NCI-H69 (cell line): ENCODE measurements around the gene SLC2A4.
A peak's percentile ranks its signal among the peaks of the same experiment; 100 is the strongest.
"Not testable (repeated sequence)": the region's sequence is repeated elsewhere in the genome, so short reads cannot be mapped to it uniquely, and the experiment has no call there.

Experiments used
- DNase-seq: peaks from one replicate; lab custom pipeline; 2025; lab: John Stamatoyannopoulos, UW

The SLC2A4 gene

GRCh38 chr17:7281074-7281952 lies at the start of gene SLC2A4:
Gene SLC2A4, plus strand, starts transcription at chr17:7281718. Its CDS starts 217 bp downstream, at chr17:7281935.
- DNase-seq = peak; percentile 92

- no peak for DNase-seq
Measured at GRCh38 chr17:7232114-7232513, 49.4 kb upstream of the SLC2A4 start.

DNA sequence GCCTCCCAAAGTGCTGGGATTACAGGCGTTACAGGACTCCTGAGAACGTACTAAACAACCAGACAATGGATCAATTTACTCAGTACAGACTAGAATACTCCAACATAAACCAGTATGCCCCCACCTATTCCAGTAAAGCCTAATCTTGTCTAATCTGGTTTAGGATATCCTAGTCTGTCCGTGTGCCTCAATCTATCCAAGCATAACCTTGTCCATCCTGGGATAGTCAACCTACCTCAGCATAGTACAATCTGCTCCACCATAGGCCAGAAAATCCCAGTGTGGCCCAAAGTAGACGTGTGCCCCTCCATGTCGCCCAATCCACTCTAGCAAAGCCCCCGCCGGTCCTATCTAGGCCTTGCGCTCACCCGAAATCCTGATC lies 47.8 kb upstream of the SLC2A4 start:
- DNase-seq = no peak

- peak; percentile 90 for DNase-seq
Measured at GRCh38 chr17:7234083-7234951, 47.2 kb upstream of the SLC2A4 start, which contains the start of gene DVL2. Gene DVL2, minus strand, starts transcription at chr17:7234517. Its CDS starts 255 bp downstream, at chr17:7234262.

DNA sequence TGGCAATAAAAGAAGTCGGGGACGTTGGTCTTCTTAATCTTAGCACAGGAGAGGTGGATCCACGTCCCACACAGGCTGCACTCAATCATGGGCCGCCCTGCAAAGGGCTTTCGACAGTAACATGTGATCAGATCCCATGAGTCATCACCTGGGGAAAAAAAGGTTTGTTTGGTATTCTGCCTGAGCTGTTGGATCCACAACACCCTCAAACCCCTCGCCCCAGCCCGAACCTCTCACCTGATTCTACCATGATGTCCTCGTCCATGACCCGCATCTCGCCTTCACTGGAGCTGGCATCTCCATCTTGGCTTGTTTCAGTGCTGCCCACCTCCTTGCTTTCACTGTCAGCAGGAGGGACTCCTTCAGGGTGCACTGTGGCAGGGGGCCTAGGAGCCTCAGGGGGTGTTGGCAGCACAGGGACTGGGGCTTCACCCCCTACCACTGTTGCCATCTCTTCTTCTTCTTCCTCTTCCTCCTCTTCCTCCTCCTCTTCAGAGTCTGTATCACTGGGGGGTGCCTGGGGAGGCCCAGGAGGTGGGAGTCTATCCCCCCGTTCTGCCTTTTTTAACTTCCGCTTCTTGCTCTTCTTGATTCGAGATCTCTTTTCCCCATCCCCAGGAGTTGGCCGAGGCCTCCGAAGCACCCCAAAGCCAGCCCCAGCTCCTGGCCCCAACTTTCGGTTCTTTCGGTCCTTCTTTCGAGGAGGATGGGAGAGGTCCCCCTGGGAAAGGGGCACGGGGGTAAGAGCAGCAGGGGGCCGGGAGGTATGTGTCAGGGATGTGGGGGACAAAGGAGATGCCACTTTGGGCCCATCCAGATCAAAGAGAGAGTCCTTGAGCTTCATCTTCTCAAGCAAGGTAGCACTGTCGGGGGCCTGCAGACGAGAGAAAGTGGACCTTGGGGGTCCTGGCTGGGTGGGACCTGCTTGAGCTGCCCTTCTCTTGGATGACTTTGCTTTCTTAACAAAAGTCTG lies 45.5 kb upstream of the SLC2A4 start:
- no peak for DNase-seq

- DNase-seq = no peak
Measured at GRCh38 chr17:7236808-7237207, 44.7 kb upstream of the SLC2A4 start.

- no peak for DNase-seq
Measured at GRCh38 chr17:7237266-7237760, 44.2 kb upstream of the SLC2A4 start.

GRCh38 chr17:7237761-7238419 lies 43.6 kb upstream of the SLC2A4 start:
- DNase-seq = peak; percentile 76

GRCh38 chr17:7238420-7239090 lies 43.0 kb upstream of the SLC2A4 start:
- peak; percentile 52 for DNase-seq

DNA sequence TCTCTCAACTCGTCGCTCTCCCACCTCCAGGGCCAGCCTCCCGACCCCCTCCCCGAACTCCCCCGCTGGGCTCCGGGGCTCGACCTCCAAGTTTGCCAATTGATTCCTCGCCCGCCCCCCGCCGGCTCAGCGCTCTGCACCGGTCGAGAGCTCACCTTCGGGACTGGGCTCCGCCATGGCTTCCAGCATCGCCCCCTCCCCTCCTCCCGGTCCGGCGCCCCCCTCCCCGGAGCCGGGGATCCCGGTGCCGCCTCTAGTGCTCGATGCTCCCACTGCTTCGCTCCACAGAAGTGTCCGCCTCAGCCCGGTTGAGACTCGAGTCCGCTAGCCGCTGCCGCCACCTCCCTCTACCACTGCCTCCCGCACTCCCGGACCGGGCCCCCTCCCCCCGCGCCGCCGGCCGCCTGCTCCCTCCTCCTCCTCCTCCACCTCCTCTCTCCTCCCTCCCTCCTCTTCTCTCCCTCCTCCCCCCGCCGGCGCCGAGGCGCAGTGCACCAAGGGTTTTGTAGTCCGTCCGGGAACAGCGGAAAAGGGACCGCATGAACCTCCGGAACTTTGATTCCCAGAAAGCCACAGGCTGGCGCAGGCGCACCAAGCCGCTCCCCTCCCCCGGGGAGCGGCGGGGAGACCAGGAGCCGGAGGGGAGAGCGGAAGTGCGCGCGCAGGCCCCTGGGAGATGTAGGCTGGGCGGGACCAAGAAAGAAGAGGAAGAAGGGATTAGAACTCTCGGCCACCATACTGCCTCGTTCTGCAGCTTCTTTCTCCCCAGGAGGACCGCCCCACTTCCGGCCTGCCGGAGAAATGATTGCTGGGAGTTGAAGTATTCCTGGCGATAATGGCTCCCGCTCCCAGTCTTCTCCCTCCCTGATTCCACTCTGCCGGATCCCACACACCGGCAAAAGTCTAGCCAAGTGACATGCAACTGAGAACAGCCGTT lies 42.2 kb upstream of the SLC2A4 start, which contains the start of gene PHF23:
Gene PHF23, minus strand, starts transcription at position 367 of the 937 bp plus-strand sequence. Its CDS starts 178 bp downstream, at position 189.
- peak; percentile 98 for DNase-seq

- no peak for DNase-seq
Measured at GRCh38 chr17:7240375-7240774, 41.1 kb upstream of the SLC2A4 start.

DNA sequence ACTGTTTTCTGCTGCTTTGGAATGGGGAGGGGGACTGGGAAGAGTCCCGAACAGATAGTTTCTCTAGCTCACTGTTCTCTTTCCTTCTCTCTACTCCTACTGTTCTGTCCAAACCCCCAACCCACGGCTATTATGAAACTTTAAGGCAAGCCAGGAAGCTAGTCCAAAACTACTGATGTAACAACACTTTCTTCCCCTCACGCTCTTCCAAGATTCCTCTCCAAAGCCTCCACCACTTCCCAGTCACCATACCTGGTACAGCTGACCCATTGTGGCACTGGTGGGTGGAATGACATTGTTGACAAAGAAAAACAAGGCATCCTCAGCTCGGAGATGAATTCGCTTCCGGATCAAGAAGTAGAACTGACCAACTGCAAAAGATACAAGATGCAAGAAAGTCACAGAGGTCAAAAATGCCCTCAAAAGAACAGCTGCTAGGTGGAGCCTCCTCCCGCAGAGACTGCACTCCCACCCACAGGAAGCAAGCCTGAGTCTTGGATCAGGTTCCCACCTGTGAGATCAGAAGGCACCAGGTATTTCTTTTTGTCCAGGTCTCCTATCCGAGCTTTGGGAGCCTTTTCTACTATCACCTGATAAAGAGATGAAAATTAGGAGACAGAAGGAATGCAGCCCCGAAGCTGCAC lies 40.3 kb upstream of the SLC2A4 start:
- peak; percentile 37 for DNase-seq

DNA sequence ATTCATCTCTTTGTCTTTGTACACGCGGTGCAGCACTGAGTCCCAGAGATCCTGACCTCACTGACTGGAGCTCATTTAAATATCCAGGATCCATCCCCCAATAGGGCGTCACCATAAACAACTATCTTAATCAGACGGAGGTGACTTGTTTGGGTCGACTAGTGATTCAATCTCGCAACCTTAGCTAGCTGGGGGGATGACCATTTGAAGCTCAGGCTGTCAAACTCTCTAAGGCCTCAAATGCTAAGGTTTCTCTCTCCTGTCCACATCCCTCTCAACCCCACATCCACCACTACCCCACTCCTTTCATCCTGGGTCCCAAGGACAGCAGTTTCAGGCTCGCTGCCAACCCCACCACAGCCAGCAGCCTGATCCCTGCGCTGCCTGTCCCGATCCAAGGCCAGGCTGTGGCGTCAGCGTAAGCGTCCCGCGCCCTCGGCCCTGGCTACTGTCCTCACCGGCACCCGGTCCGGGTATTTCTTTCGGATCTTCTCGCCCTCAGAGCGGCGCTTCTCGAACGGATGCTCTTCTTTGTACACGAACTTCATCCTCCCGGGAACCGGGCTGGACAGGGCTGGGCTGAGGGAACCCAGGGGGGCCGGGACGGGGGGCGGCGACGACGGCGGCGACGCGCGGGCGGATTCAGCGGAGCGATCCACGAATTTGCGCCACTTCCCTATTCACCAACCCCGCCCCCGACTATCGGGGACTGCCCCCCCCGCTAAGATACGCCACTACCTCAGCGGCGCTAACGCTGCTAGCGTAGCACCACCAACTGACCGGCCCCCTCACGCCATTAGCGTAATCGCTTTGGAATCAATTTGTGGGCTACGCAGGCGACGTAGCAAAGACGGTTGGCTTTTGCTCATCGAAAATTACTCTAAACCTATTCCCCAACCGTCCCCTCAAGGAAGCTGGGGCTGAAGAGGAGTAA lies 39.5 kb upstream of the SLC2A4 start, which contains the start of gene GABARAP:
Gene GABARAP, minus strand, starts transcription at position 667 of the 934 bp plus-strand sequence. Its CDS starts 119 bp downstream, at position 548.
- DNase-seq = peak; percentile 89

DNA sequence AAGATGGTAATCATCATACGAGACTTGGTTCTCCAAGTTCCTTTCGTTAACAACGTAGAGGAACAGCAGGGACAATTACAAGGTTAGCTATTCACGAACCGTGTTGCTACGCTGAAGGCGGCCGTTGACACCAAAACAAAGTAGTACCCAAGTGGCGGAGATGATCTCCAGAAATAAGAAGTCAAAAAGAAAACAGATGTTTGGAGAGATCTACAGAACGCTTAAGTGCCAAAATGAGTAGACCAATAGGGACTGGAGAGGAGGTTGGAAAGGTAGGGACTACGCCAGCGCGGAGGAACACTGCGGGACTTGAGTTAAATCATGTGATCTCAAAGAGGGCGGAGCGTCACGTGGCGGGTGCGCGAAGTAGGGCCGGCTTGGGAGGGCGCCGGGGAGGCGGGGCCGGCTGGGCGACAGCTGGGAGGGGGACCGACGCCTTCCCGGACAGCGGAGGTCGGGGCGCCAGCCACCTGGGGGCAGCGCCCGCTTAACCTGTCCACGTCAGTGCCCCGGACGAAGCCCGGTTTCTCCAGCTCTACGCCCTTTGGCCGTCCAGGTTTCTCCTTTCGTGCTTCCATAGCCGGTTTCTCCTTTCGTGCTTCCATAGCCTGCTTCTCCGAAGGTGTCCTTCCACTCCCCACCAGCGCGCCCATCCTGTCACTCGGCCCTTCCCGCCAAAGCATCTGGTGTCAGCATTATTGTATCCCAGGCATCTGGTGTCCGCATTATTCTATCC lies 38.6 kb upstream of the SLC2A4 start:
- DNase-seq = peak; percentile 95

- DNase-seq = no peak
Measured at GRCh38 chr17:7243453-7243729, 38.1 kb upstream of the SLC2A4 start.

GRCh38 chr17:7243838-7244237 lies 37.7 kb upstream of the SLC2A4 start:
- DNase-seq = not testable (repeated sequence)

DNA sequence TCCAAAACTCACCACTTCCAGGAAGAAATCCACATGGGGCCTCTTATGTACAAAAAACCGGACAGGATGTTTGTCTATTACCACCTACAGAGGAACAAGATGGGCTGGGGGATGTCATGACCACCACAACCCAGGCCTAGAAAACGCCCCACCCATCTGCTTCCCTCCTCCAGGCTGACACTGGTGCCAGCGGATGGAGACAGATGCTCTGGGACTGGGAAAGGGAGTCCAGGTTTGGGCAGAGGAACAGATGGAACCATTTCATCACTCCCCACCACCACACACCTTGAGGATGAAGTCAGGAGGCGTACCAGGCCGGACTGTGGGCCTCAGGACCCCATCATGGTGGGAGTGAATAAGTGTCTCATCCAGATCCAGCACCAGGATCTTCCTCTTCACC lies 34.7 kb upstream of the SLC2A4 start:
- DNase-seq = no peak
